ENCODE data around the gene INPP5A. TPM values are rescaled to one million over a fixed set of nuclear protein-coding genes. Genes with fewer than 3 reads are reported as not detected.
"Not testable (repeated sequence)": the region's sequence is repeated elsewhere in the genome, so short reads cannot be mapped to it uniquely, and the experiment has no call there.

INPP5A gene
- total and polyA plus RNA-seq, 7 donors: 17.6 to 132 (median 100) TPM

- no peak overlapping the region for H3K27ac ChIP-seq
Observed at GRCh38 chr10:132740588-132740987, 203.0 kb downstream of the INPP5A start.

GRCh38 chr10:132742167-132742836 lies 204.7 kb downstream of the INPP5A start:
- Histone ChIP-seq H3K27ac (no peak overlapping the region), H3K9me3 (no peaks in the 10 kb centered on the region), H3K4me3 (no peak overlapping the region), H3K27me3 (no peaks in the 10 kb centered on the region), H3K4me1 (peaks cover 0 to 20% (median 17%) of the 10 kb centered on the region in 4 donors), H3K36me3 (peaks cover 0 to 24% (median 0%) of the 10 kb centered on the region in 4 donors)
- DNase-seq: no peak
- no peak for TF ChIP-seq POLR2A (IDR thresholded peaks at IDR 0.05)
- no peak for TF ChIP-seq CTCF (IDR thresholded peaks at IDR 0.05)
- no peak for TF ChIP-seq EP300 (IDR thresholded peaks at IDR 0.05)
- TF ChIP-seq POLR2AphosphoS5 (IDR thresholded peaks at IDR 0.05): no peak
- WGBS, 2 donors: 81 to 91% methylated on average over 27 of the region's 27 CpGs
- intact Hi-C loops (cut with DNase I): loop anchor here (10.0 kb wide), 1 partner anchor 88 kb away; no protein-coding TSS in a partner anchor

More at GRCh38 chr10:132740588-132740987, 203.0 kb downstream of the INPP5A start:
- no peak for DNase-seq
- 15 to 69% methylated on average over 6 of the region's 6 CpGs for WGBS, 2 donors
- intact Hi-C loops (cut with DNase I): loop anchor here (10.0 kb wide), 1 partner anchor 86 kb away; no protein-coding TSS in a partner anchor
- no peak overlapping the region for H3K4me3 ChIP-seq
- no peaks in the 10 kb centered on the region for H3K9me3 ChIP-seq
- H3K4me1 ChIP-seq: peaks cover 0 to 3% (median under 1%) of the 10 kb centered on the region in 4 donors
- H3K27me3 ChIP-seq: no peaks in the 10 kb centered on the region
- no peak for TF ChIP-seq EP300 (IDR thresholded peaks at IDR 0.05)
- no peak for TF ChIP-seq POLR2A (IDR thresholded peaks at IDR 0.05)
- TF ChIP-seq POLR2AphosphoS5 (IDR thresholded peaks at IDR 0.05): no peak
- TF ChIP-seq CTCF (IDR thresholded peaks at IDR 0.05): no peak
- H3K36me3 ChIP-seq: peaks cover 0 to 24% (median 4%) of the 10 kb centered on the region in 4 donors

GRCh38 chr10:132742837-132743194 lies 205.2 kb downstream of the INPP5A start:
- peaks cover 0 to 23% (median 19%) of the 10 kb centered on the region in 4 donors for H3K4me1 ChIP-seq
- no peaks in the 10 kb centered on the region for H3K27me3 ChIP-seq

GRCh38 chr10:132743196-132743924 lies 205.8 kb downstream of the INPP5A start:
- Histone ChIP-seq H3K36me3 (peaks cover 0 to 24% (median 0%) of the 10 kb centered on the region in 4 donors), H3K4me1 (peaks cover 0 to 23% (median 19%) of the 10 kb centered on the region in 4 donors)
- DNase-seq, H3K4me3 ChIP-seq, H3K9me3 ChIP-seq, H3K27me3 ChIP-seq, H3K27ac ChIP-seq: not testable (repeated sequence)
- intact Hi-C loops (cut with DNase I): loop anchor here (10.0 kb wide), 1 partner anchor 89 kb away; no protein-coding TSS in a partner anchor
- WGBS, 2 donors: 89 to 92% methylated on average over 30 of the region's 30 CpGs

More at GRCh38 chr10:132742837-132743194, 205.2 kb downstream of the INPP5A start:
- Histone ChIP-seq H3K9me3 (no peaks in the 10 kb centered on the region), H3K4me3 (no peak overlapping the region), H3K36me3 (peaks cover 0 to 24% (median 0%) of the 10 kb centered on the region in 4 donors), H3K27ac (no peak overlapping the region)
- TF ChIP-seq POLR2AphosphoS5 (IDR thresholded peaks at IDR 0.05) (no peak), CTCF (IDR thresholded peaks at IDR 0.05) (no peak), POLR2A (IDR thresholded peaks at IDR 0.05) (no peak), EP300 (IDR thresholded peaks at IDR 0.05) (no peak)
- WGBS, 2 donors: 92 to 94% methylated on average over 12 of the region's 12 CpGs
- intact Hi-C loops (cut with DNase I): loop anchor here (10.0 kb wide), 1 partner anchor 88 kb away; no protein-coding TSS in a partner anchor
- no peak for DNase-seq

GRCh38 chr10:132743925-132744490 lies 206.4 kb downstream of the INPP5A start:
- 95 to 96% methylated on average over 18 of the region's 18 CpGs for WGBS, 2 donors
- H3K4me3 ChIP-seq: no peak overlapping the region
- H3K27ac ChIP-seq: no peak overlapping the region
- intact Hi-C loops (cut with DNase I): loop anchor here (10.0 kb wide), 1 partner anchor 89 kb away; no protein-coding TSS in a partner anchor
- TF ChIP-seq CTCF (IDR thresholded peaks at IDR 0.05) (no peak), POLR2A (IDR thresholded peaks at IDR 0.05) (no peak), EP300 (IDR thresholded peaks at IDR 0.05) (no peak), POLR2AphosphoS5 (IDR thresholded peaks at IDR 0.05) (no peak)
- H3K27me3 ChIP-seq: no peaks in the 10 kb centered on the region
- H3K4me1 ChIP-seq: peaks cover 0 to 23% (median 19%) of the 10 kb centered on the region in 4 donors
- peaks cover 0 to 20% (median 0%) of the 10 kb centered on the region in 4 donors for H3K36me3 ChIP-seq
- no peaks in the 10 kb centered on the region for H3K9me3 ChIP-seq
- DNase-seq: no peak

Data from sigmoid colon (tissue), 7 donors.